ENCODE results near the gene TWIST2.

GRCh38 chr2:238848691-238848975 is 748 bp downstream of the TWIST2 start:
- TF ChIP-seq CTCF (IDR thresholded peaks at IDR 0.05) (no peak), POLR2A (IDR thresholded peaks at IDR 0.05) (no peak)

Measured in thyroid gland (tissue), 4 donors.